HepG2 (cell line): ENCODE measurements around the gene SH2D1B. TPM values are rescaled to one million over a fixed set of nuclear protein-coding genes. Genes with fewer than 3 reads are reported as not detected.

Source experiments
- ATAC-seq: fragments of 200-7000 bp; cut with Tn5 transposase; 3 replicates; pipeline ENCODE4 v1.9.1; 2020; ENCODE audit warnings: mild to moderate bottlenecking, moderate library complexity
- BruUV-seq: library from RNA; stranded (reverse); fragments of 400-500 nt; replicated peaks from 2 replicates; lab custom pipeline; 2021; lab: Mats Ljungman, UMichigan
- CTCF ChIA-PET: fragments of 300-600 bp; formaldehyde crosslinking; extraction: SDS; loops from one replicate; lab custom pipeline; 2021; ENCODE audit warnings: low total read pairs, inconsistent platforms, low intra/inter-chr PET ratio; lab: Yijun Ruan, JAX
- POLR2A ChIA-PET: fragments of 350-600 bp; sonication (Branson Sonifier 250); formaldehyde crosslinking; loops from one replicate; lab custom pipeline; 2020; ENCODE audit warnings: antibody characterized with exemption, inconsistent platforms; lab: Yijun Ruan, JAX
- DNase-seq: peaks from one replicate; pipeline ENCODE4 v3.0.0-alpha.2; 2015; ENCODE audit warnings: low spot score
- FAIRE-seq: peaks from 3 replicates; lab custom pipeline; 2011; peaks lifted over from hg19 to GRCh38; lab: Jason Lieb, UNC
- H2AFZ ChIP-seq: one replicate; pipeline ENCODE4 v1.6.1; 2011; ENCODE audit warnings: low read length, inconsistent platforms
- H3K27ac ChIP-seq: fragments of 300-600 bp; 3 replicates; pipeline ENCODE4 v1.8.0; 2011; ENCODE audit warnings: mixed run types, mild to moderate bottlenecking, mixed read lengths, low read length, inconsistent platforms; ENCODE audit not compliant: insufficient read depth; ENCODE audit errors: extremely low read length
- H3K27me3 ChIP-seq, 2 experiments: fragments of 200-600 bp in 1 of 2; 2 replicates in 1 of 2; 3 replicates in 1 of 2; pipeline versions ENCODE4 v1.6.0 to v1.8.0; 2011; ENCODE audit warnings: low read length in 2 of 2, mild to moderate bottlenecking in 2 of 2, moderate library complexity in 2 of 2, inconsistent platforms in 1 of 2; ENCODE audit not compliant: insufficient read depth in 2 of 2, control insufficient read depth in 1 of 2
- H3K36me3 ChIP-seq, 2 experiments: fragments of 200-600 bp in 1 of 2; replicated peaks in 1 of 2; 2 replicates in 1 of 2; 3 replicates in 1 of 2; pipeline versions ENCODE4 v1.5.1 to v1.8.0; 2011; ENCODE audit warnings: low read length in 2 of 2, inconsistent platforms in 1 of 2; ENCODE audit not compliant: insufficient read depth in 2 of 2, control insufficient read depth in 1 of 2
- H3K4me1 ChIP-seq: 2 replicates; pipeline ENCODE4 v1.5.1; 2012; ENCODE audit warnings: low read length, inconsistent platforms; ENCODE audit not compliant: insufficient read depth
- H3K4me2 ChIP-seq: 2 replicates; pipeline ENCODE4 v1.6.0; 2011; ENCODE audit warnings: low read depth, low read length, inconsistent platforms
- H3K4me3 ChIP-seq, 3 experiments: fragments of 200-600 bp in 1 of 3; sonication (generic), shearing (Covaris generic) in 1 of 3; replicated peaks in 1 of 3; 2 replicates each; pipeline ENCODE4 v1.5.1; 2011 to 2016; ENCODE audit warnings: low read length in 3 of 3, inconsistent platforms in 2 of 3, low read depth in 2 of 3, mild to moderate bottlenecking in 2 of 3, control low read depth in 1 of 3, mixed read lengths in 1 of 3; ENCODE audit not compliant: insufficient read depth in 1 of 3
- H3K79me2 ChIP-seq: one replicate; pipeline ENCODE4 v1.6.1; 2011; ENCODE audit warnings: low read length, inconsistent platforms; ENCODE audit not compliant: insufficient read depth
- H3K9ac ChIP-seq: 2 replicates; pipeline ENCODE4 v1.6.0; 2011; ENCODE audit warnings: mild to moderate bottlenecking, low read depth, low read length, inconsistent platforms; ENCODE audit not compliant: insufficient read depth
- H3K9me3 ChIP-seq: 2 replicates; pipeline ENCODE4 v1.5.1; 2012; ENCODE audit warnings: mild to moderate bottlenecking, low read length
- H4K20me1 ChIP-seq: 2 replicates; pipeline ENCODE4 v1.6.0; 2011; ENCODE audit warnings: inconsistent platforms, mild to moderate bottlenecking, low read length, moderate library complexity; ENCODE audit not compliant: insufficient read depth
- BCL6 ChIP-seq: IDR thresholded peaks from 2 replicates; pipeline ENCODE4 v1.6.1; 2016; ENCODE audit warnings: missing genetic modification reagents, missing compliant biosample characterization
- ETV5 ChIP-seq: IDR thresholded peaks from 2 replicates; pipeline ENCODE4 v1.6.1; 2018; ENCODE audit warnings: missing biosample characterization, missing genetic modification reagents, inconsistent platforms, borderline replicate concordance
- FUBP1 ChIP-seq: sonication (generic); formaldehyde crosslinking; IDR thresholded peaks from 2 replicates; pipeline ENCODE4 v1.5.1; 2020; ENCODE audit warnings: missing genetic modification reagents, mild to moderate bottlenecking, borderline replicate concordance
- HMG20B ChIP-seq: conservative IDR thresholded peaks from 2 replicates; pipeline ENCODE4 v1.6.1; 2016; ENCODE audit warnings: missing genetic modification reagents, missing compliant biosample characterization
- MNT ChIP-seq: fragments of 450-650 bp; IDR thresholded peaks from 2 replicates; pipeline ENCODE4 v1.6.1; 2016
- PBX3 ChIP-seq: sonication (generic); formaldehyde crosslinking; IDR thresholded peaks from 2 replicates; pipeline ENCODE4 v1.8.1; 2023; ENCODE audit warnings: missing genetic modification reagents, inconsistent platforms, borderline replicate concordance
- PHF8 ChIP-seq: sonication (generic); formaldehyde crosslinking; IDR thresholded peaks from 2 replicates; pipeline ENCODE4 v1.5.0; 2020; ENCODE audit warnings: missing genetic modification reagents
- RCOR2 ChIP-seq: IDR thresholded peaks from 2 replicates; pipeline ENCODE4 v1.6.1; 2016; ENCODE audit warnings: missing biosample characterization, missing genetic modification reagents
- SALL1 ChIP-seq: sonication (generic); formaldehyde crosslinking; IDR thresholded peaks from 2 replicates; pipeline ENCODE4 v1.8.0; 2022; ENCODE audit warnings: mild to moderate bottlenecking, missing genetic modification reagents
- SCMH1 ChIP-seq: sonication (generic); formaldehyde crosslinking; IDR thresholded peaks from 2 replicates; pipeline ENCODE4 v1.9.0; 2021; ENCODE audit warnings: missing genetic modification reagents, mild to moderate bottlenecking, borderline replicate concordance
- TRIM22 ChIP-seq: fragments of 450-650 bp; IDR thresholded peaks from 2 replicates; pipeline ENCODE4 v1.6.1; 2017
- ZNF24 ChIP-seq: fragments of 450-650 bp; IDR thresholded peaks from 2 replicates; pipeline ENCODE4 v1.6.1; 2017; ENCODE audit warnings: antibody characterized with exemption, mild to moderate bottlenecking
- ZNF367 ChIP-seq: sonication (generic); formaldehyde crosslinking; IDR thresholded peaks from 2 replicates; pipeline ENCODE4 v1.4.0; 2020; ENCODE audit warnings: missing genetic modification reagents, borderline replicate concordance
- ZNF446 ChIP-seq: sonication (generic); formaldehyde crosslinking; IDR thresholded peaks from 2 replicates; pipeline ENCODE4 v1.5.0; 2020; ENCODE audit warnings: mild to moderate bottlenecking, missing genetic modification reagents
- ZNF460 ChIP-seq: sonication (generic); formaldehyde crosslinking; IDR thresholded peaks from 2 replicates; pipeline ENCODE4 v1.5.1; 2020; ENCODE audit warnings: missing genetic modification reagents, mild to moderate bottlenecking, borderline replicate concordance
- ZNF530 ChIP-seq: sonication (generic); formaldehyde crosslinking; IDR thresholded peaks from 2 replicates; pipeline ENCODE4 v1.5.0; 2020; ENCODE audit warnings: low read depth, mild to moderate bottlenecking, missing genetic modification reagents
- ZSCAN5A ChIP-seq: sonication (generic); formaldehyde crosslinking; IDR thresholded peaks from 2 replicates; pipeline ENCODE4 v1.8.0; 2022; ENCODE audit warnings: mild to moderate bottlenecking, missing genetic modification reagents, borderline replicate concordance
- WGBS: methylation state at CpG from one replicate; pipeline ENCODE4 v1.1.6; 2017; ENCODE audit warnings: low lambda C conversion rate; 5-methylcytosine and 5-hydroxymethylcytosine counted together
- in situ Hi-C: cut with HindIII; loops from 2 replicates; pipeline ENCODE4 v1.10.0; 2017; ENCODE audit warnings: low pct_unique_long_range_greater_than_20kb; ENCODE audit not compliant: extremely low pct_ligation_motif_present
- intact Hi-C: fragments of 100-400 bp; cut with micrococcal nuclease; formaldehyde crosslinking; loops from one replicate; pipeline ENCODE4 v1.10.0; 2022; ENCODE audit not compliant: unreplicated experiment
- polyA plus RNA-seq, 8 experiments: library from polyadenylated mRNA; depleted of rRNA in 3 of 8; stranded (reverse) in 7 of 8; unstranded in 1 of 8; fragments of >200 nt; fragmentation: Illumina TruSeq in 4 of 8; extraction: Trizol in 4 of 8; gene quantifications; 2 replicates each; pipeline versions ENCODE4 v1.2.1 to v1.2.3, GENCODE V29; 2011 to 2016; ENCODE audit warnings: low read depth in 4 of 8, missing spikeins in 1 of 8, mixed read lengths in 1 of 8; ENCODE audit not compliant: insufficient read depth in 1 of 8
- total RNA-seq, 5 experiments: library from RNA; depleted of rRNA; stranded (reverse); fragments of >200 nt; fragmentation: Illumina TruSeq; extraction: Trizol; gene quantifications; 2 replicates each; pipeline ENCODE4 v1.2.3, GENCODE V29; 2016; ENCODE audit warnings: low read depth in 1 of 5

The SH2D1B gene
- total and polyA plus RNA-seq, 2 of the 13 experiments (the other 11 are each of a cell fraction or from before 2014, with no cell fraction given): not detected

GRCh38 chr1:162353702-162354101 is 58.2 kb downstream of the SH2D1B start:
- intact Hi-C loops (no loop called here), in situ Hi-C loops (no loop called here)
- Histone ChIP-seq H3K9me3 (no peaks in the 10 kb centered on the region), H4K20me1 (no peaks in the 10 kb centered on the region), H2AFZ (no peak overlapping the region), H3K4me1 (no peaks in the 10 kb centered on the region), H3K27me3 (no peaks in the 10 kb centered on the region), H3K9ac (no peak overlapping the region), H3K4me2 (no peak overlapping the region), H3K79me2 (no peaks in the 10 kb centered on the region), H3K4me3 (no peak overlapping the region), H3K27ac (no peak overlapping the region), H3K36me3 (peaks cover 15 to 61% of the 10 kb centered on the region in 2 experiments; a peak in 4 of 5 replicates)
- CTCF ChIA-PET: no interaction called here
- no peak for DNase-seq
- FAIRE-seq: no peak
- 94% methylated on average over 5 of the region's 5 CpGs for WGBS
- ATAC-seq: no peak
- no TSS peak for BruUV-seq
- POLR2A ChIA-PET: no interaction called here
- TF ChIP-seq ZNF460 (CRISPR knock-in tag) (no peak), ZNF367 (CRISPR knock-in tag) (no peak), ETV5 (CRISPR knock-in tag) (no peak), PHF8 (CRISPR knock-in tag) (no peak), ZNF24 (no peak), ZNF446 (CRISPR knock-in tag) (no peak), ZNF530 (CRISPR knock-in tag) (no peak), RCOR2 (no peak), BCL6 (CRISPR knock-in tag) (no peak), FUBP1 (CRISPR knock-in tag) (no peak), ZSCAN5A (CRISPR knock-in tag) (no peak), SALL1 (CRISPR knock-in tag) (no peak), HMG20B (CRISPR knock-in tag) (no peak), PBX3 (CRISPR knock-in tag) (no peak), TRIM22 (no peak), MNT (no peak), SCMH1 (CRISPR knock-in tag) (no peak)
